Raji (cell line): Measurements from ENCODE around the gene HECTD1.

Experiments
- POLR2A ChIP-seq: IDR thresholded peaks from 2 replicates; pipeline ENCODE4 v1.6.1; 2011; ENCODE audit warnings: low read depth, low read length, control low read depth; ENCODE audit not compliant: insufficient read depth

The HECTD1 gene

GRCh38 chr14:31173120-31173837, 34.3 kb downstream of the HECTD1 start:
- no peak for TF ChIP-seq POLR2A

GRCh38 chr14:31172084-31172483, 35.5 kb downstream of the HECTD1 start:
- no peak for TF ChIP-seq POLR2A

GRCh38 chr14:31170411-31170810, 37.2 kb downstream of the HECTD1 start:
- no peak for TF ChIP-seq POLR2A

GRCh38 chr14:31169877-31170276, 37.7 kb downstream of the HECTD1 start:
- no peak for TF ChIP-seq POLR2A

- no peak for TF ChIP-seq POLR2A
These were observed 40.6 kb downstream of the HECTD1 start for GRCh38 chr14:31167032-31167431.

- no peak for TF ChIP-seq POLR2A
These were observed 41.4 kb downstream of the HECTD1 start for GRCh38 chr14:31166271-31166561.

- no peak for TF ChIP-seq POLR2A
These were observed 43.5 kb downstream of the HECTD1 start for GRCh38 chr14:31164115-31164514.

GRCh38 chr14:31162910-31163649, 44.5 kb downstream of the HECTD1 start:
- no peak for TF ChIP-seq POLR2A

- TF ChIP-seq POLR2A = no peak
These were observed 46.3 kb downstream of the HECTD1 start for GRCh38 chr14:31161274-31161673.

GRCh38 chr14:31159682-31160296, 47.8 kb downstream of the HECTD1 start:
- no peak for TF ChIP-seq POLR2A

GRCh38 chr14:31154956-31155355, 52.6 kb downstream of the HECTD1 start:
- no peak for TF ChIP-seq POLR2A

GRCh38 chr14:31142455-31143087, 65.0 kb downstream of the HECTD1 start:
- TF ChIP-seq POLR2A = no peak

- TF ChIP-seq POLR2A = no peak
These were observed 68.2 kb downstream of the HECTD1 start for GRCh38 chr14:31139301-31139847.

GRCh38 chr14:31138301-31138700, 69.3 kb downstream of the HECTD1 start:
- no peak for TF ChIP-seq POLR2A

- TF ChIP-seq POLR2A = no peak
These were observed 70.2 kb downstream of the HECTD1 start for GRCh38 chr14:31137214-31137889.
